BE2C (cell line): ENCODE data around the gene TMEM269.

Experiments
- DNase-seq: peaks from one replicate; pipeline ENCODE4 v3.0.0-alpha.2; 2020
- H3K27me3 ChIP-seq: fragments of 250-450 bp; sonication (Bioruptor Pico); 2 replicates; pipeline ENCODE4 v1.5.1; 2020; ENCODE audit warnings: mild to moderate bottlenecking
- H3K36me3 ChIP-seq: fragments of 250-450 bp; sonication (Bioruptor Pico); 2 replicates; pipeline ENCODE4 v1.5.1; 2020; ENCODE audit warnings: mild to moderate bottlenecking
- H3K4me1 ChIP-seq: fragments of 250-450 bp; sonication (Bioruptor Pico); 2 replicates; pipeline ENCODE4 v1.5.1; 2020
- H3K4me3 ChIP-seq: 2 replicates; pipeline ENCODE4 v1.5.1; 2011; ENCODE audit warnings: low read depth, low read length
- H3K9me3 ChIP-seq: fragments of 250-450 bp; sonication (Bioruptor Pico); 2 replicates; pipeline ENCODE4 v1.5.1; 2020
- TF ChIP-seq, protein P1 (sequence below): IDR thresholded peaks from 2 replicates; pipeline ENCODE4 v1.5.1; 2012; ENCODE audit warnings: mild to moderate bottlenecking, low read depth, low read length

TMEM269 gene

DNA sequence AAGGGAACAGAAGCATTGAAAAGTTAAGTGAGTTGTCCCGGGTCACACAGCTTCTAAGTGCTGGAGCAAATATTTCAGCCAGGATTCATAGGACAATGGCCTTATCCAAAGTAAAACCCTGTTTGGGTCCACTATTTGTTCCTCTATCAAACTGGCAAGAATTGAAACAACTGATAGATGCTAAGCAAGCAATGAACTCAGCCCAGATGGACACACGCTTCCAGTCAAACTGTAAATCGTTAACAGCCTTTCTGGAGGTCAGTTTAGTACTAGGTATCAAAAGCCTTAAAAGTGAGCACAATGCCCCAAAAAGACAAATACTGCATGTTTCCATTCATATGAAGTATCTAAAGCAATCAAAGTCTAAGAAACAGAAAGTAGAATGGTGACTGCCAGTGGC is 33.2 kb downstream of the TMEM269 start:
- no peaks in the 10 kb centered on the region for H3K9me3 ChIP-seq
- no peak for DNase-seq
- no peak overlapping the region for H3K4me3 ChIP-seq
- no peaks in the 10 kb centered on the region for H3K36me3 ChIP-seq
- H3K4me1 ChIP-seq = no peaks in the 10 kb centered on the region
- TF ChIP-seq, protein P1, sequence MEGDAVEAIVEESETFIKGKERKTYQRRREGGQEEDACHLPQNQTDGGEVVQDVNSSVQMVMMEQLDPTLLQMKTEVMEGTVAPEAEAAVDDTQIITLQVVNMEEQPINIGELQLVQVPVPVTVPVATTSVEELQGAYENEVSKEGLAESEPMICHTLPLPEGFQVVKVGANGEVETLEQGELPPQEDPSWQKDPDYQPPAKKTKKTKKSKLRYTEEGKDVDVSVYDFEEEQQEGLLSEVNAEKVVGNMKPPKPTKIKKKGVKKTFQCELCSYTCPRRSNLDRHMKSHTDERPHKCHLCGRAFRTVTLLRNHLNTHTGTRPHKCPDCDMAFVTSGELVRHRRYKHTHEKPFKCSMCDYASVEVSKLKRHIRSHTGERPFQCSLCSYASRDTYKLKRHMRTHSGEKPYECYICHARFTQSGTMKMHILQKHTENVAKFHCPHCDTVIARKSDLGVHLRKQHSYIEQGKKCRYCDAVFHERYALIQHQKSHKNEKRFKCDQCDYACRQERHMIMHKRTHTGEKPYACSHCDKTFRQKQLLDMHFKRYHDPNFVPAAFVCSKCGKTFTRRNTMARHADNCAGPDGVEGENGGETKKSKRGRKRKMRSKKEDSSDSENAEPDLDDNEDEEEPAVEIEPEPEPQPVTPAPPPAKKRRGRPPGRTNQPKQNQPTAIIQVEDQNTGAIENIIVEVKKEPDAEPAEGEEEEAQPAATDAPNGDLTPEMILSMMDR = no peak
- H3K27me3 ChIP-seq = no peaks in the 10 kb centered on the region

GRCh38 chr1:42820813-42821212 is 36.0 kb downstream of the TMEM269 start:
- H3K4me3 ChIP-seq = no peak overlapping the region
- TF ChIP-seq, protein P1 = no peak
- no peak for DNase-seq
- H3K36me3 ChIP-seq = no peaks in the 10 kb centered on the region
- H3K4me1 ChIP-seq = no peaks in the 10 kb centered on the region
- no peaks in the 10 kb centered on the region for H3K9me3 ChIP-seq
- no peaks in the 10 kb centered on the region for H3K27me3 ChIP-seq

DNA sequence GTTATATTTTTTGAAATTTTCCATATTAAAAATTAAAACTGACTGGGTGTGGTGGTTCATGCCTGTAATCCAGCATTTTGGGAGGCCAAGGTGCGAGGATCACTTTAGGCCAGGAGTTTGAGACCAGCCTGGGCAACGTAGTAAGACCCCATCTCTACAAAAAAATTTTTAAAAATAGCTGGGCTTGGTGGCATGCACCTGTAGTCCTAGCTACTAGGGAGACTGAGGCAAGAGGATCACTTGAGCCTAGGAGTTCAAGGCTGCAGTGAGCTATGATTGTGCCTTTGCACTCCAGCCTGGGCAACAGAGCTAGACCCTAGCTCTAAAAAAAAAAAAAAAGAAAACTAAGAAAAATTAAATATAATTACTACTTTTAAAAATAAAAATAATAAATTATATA is 36.9 kb downstream of the TMEM269 start:
- no peak for DNase-seq
- no peaks in the 10 kb centered on the region for H3K9me3 ChIP-seq
- H3K27me3 ChIP-seq = no peaks in the 10 kb centered on the region
- TF ChIP-seq, protein P1 = no peak
- H3K4me1 ChIP-seq = no peaks in the 10 kb centered on the region
- H3K36me3 ChIP-seq = no peaks in the 10 kb centered on the region
- no peak overlapping the region for H3K4me3 ChIP-seq

DNA sequence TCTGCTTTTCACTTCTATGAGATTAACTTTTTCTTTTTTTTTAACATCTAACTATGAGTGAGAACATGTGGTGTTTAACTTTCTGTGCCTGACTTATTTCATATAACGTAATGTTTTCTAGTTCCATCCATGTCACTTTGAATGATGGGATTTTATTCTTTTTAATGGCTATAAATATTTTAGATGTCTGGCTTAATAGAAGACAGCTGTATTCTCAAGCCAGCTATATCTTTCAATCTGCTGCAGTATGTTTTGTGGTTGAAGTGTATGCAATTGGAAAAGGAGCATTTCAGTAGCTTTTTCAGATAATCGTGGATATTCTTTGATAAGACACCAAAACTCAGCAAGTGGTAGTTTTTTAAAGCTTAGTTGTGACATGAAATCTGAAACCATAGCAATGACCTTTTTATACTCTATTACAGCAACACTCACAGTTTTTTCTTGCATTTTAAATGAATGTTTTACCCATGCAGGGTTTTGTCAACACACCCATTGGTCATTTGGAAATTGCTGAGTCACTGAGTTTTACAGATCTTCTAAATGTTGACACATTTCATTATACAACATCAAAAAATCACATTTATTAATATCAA is 38.1 kb downstream of the TMEM269 start:
- no peak overlapping the region for H3K4me3 ChIP-seq
- H3K9me3 ChIP-seq = no peaks in the 10 kb centered on the region
- H3K36me3 ChIP-seq = no peaks in the 10 kb centered on the region
- no peaks in the 10 kb centered on the region for H3K27me3 ChIP-seq
- no peak for DNase-seq
- no peaks in the 10 kb centered on the region for H3K4me1 ChIP-seq
- TF ChIP-seq, protein P1 = no peak

- Histone ChIP-seq H3K27me3 (no peaks in the 10 kb centered on the region), H3K9me3 (no peaks in the 10 kb centered on the region), H3K36me3 (no peaks in the 10 kb centered on the region), H3K4me1 (no peaks in the 10 kb centered on the region), H3K4me3 (no peak overlapping the region)
- TF ChIP-seq, protein P1 = no peak
- no peak for DNase-seq
These were observed 39.8 kb downstream of the TMEM269 start for GRCh38 chr1:42824481-42825035.

GRCh38 chr1:42825036-42825851 is 40.5 kb downstream of the TMEM269 start:
- DNase-seq = no peak
- Histone ChIP-seq H3K4me1 (no peaks in the 10 kb centered on the region), H3K9me3 (no peaks in the 10 kb centered on the region), H3K4me3 (no peak overlapping the region), H3K27me3 (no peaks in the 10 kb centered on the region), H3K36me3 (no peaks in the 10 kb centered on the region)
- TF ChIP-seq, protein P1 = no peak
